Thyroid gland (tissue), 4 donors: Measurements from ENCODE around the gene PIEZO2.

Experiments
- POLR2A ChIP-seq, 2 donors: fragments of 450-650 bp; IDR thresholded peaks; one replicate each; pipeline ENCODE4 v1.6.1; 2017; ENCODE audit warnings: antibody characterized with exemption in 2 of 2, mild to moderate bottlenecking in 2 of 2, moderate library complexity in 1 of 2
- TF ChIP-seq, protein P1 (sequence below), 6 experiments: fragments of 200-600 bp in 3 of 6; fragments of 450-650 bp in 3 of 6; sonication (generic) in 3 of 6; IDR thresholded peaks; one replicate each; pipeline ENCODE4 v1.5.1; 2016 to 2019; ENCODE audit warnings: antibody characterized with exemption in 6 of 6, mild to moderate bottlenecking in 2 of 6, inconsistent platforms in 1 of 6, moderate library complexity in 1 of 6

DNA sequence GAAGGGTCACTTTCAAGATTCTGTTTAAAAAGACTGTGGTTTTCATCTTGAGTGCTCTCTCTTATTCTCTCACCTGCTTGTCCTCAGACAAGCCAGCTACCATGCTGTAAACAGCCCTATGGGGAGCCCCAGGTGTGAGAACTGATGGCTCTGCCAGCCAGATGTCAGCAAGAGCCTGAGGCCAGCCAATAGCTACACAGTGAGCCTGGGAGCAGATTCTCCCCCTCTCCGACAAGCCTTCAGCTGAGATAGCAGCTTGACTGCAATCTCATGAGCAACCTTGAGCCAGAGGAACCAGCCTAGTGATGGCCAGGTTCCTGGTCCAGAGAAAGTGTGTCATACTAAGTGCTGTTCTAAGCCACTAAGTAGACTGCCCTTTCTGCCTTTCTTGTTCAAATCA lies 351.5 kb downstream of the PIEZO2 start:
- TF ChIP-seq, protein P1, sequence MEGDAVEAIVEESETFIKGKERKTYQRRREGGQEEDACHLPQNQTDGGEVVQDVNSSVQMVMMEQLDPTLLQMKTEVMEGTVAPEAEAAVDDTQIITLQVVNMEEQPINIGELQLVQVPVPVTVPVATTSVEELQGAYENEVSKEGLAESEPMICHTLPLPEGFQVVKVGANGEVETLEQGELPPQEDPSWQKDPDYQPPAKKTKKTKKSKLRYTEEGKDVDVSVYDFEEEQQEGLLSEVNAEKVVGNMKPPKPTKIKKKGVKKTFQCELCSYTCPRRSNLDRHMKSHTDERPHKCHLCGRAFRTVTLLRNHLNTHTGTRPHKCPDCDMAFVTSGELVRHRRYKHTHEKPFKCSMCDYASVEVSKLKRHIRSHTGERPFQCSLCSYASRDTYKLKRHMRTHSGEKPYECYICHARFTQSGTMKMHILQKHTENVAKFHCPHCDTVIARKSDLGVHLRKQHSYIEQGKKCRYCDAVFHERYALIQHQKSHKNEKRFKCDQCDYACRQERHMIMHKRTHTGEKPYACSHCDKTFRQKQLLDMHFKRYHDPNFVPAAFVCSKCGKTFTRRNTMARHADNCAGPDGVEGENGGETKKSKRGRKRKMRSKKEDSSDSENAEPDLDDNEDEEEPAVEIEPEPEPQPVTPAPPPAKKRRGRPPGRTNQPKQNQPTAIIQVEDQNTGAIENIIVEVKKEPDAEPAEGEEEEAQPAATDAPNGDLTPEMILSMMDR (IDR thresholded peaks at IDR 0.05), result no peak
- no peak for TF ChIP-seq POLR2A (IDR thresholded peaks at IDR 0.05)
